NT2/D1 (cell line): Measurements from ENCODE around the gene SCN9A.

Experiments used
- SUZ12 ChIP-seq: IDR thresholded peaks from 2 replicates; pipeline ENCODE4 v1.6.1; 2011; ENCODE audit not compliant: insufficient read length, insufficient read depth; ENCODE audit errors: extremely low read depth
- YY1 ChIP-seq: IDR thresholded peaks from 2 replicates; pipeline ENCODE4 v1.6.1; 2011; ENCODE audit not compliant: insufficient read length, insufficient read depth
- ZNF274 ChIP-seq: IDR thresholded peaks from 2 replicates; pipeline ENCODE4 v1.6.1; 2011; ENCODE audit warnings: mild to moderate bottlenecking, low read depth, low read length

DNA sequence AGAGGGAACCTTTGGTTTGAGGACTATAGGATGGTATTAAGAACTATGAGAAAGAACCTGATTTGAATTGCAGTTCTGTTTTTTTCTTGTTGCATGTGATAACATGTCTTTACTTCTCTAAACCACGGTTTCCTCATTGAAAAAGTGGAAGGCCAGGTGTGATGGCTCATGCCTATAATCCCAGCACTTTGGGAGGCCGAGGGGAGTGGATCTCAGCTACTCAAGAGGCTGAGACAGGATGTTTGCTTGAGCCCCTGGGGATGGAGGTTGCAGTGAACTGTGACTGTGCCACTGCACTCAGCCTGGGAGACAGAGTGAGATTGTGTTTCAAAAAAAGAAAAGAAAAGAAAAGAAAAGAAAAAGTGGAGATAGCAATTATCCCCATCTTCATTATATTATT, 32.3 kb downstream of the SCN9A start:
- TF ChIP-seq SUZ12, result no peak
- no peak for TF ChIP-seq YY1
- TF ChIP-seq ZNF274, result no peak
